GM18526 (cell line): ENCODE measurements around the gene FUT7.

Experiments used
- POLR2A ChIP-seq: IDR thresholded peaks from 3 replicates; pipeline ENCODE4 v1.6.1; 2011; ENCODE audit not compliant: insufficient read length; ENCODE audit errors: extremely low read depth

The FUT7 gene

DNA sequence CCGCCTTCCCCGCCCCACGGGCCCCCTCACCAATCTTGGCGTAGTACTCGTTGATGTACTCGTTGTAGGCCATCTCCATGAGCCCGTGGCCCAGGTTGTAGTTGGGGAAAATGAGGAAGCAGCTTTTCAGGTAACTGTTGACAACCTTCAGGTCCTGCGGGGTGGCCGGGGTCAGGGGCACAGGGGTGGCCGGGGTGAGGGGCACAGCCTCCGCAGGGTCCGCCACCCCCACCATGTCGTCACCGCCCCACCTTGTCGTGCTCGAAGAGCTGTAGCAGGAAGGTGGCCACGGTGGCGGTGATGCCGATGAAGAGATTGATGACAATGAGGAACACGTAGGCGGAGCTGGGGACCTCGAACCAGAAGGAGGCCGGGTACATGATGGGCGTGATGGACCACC lies 20.7 kb downstream of the FUT7 start:
- no peak for TF ChIP-seq POLR2A

DNA sequence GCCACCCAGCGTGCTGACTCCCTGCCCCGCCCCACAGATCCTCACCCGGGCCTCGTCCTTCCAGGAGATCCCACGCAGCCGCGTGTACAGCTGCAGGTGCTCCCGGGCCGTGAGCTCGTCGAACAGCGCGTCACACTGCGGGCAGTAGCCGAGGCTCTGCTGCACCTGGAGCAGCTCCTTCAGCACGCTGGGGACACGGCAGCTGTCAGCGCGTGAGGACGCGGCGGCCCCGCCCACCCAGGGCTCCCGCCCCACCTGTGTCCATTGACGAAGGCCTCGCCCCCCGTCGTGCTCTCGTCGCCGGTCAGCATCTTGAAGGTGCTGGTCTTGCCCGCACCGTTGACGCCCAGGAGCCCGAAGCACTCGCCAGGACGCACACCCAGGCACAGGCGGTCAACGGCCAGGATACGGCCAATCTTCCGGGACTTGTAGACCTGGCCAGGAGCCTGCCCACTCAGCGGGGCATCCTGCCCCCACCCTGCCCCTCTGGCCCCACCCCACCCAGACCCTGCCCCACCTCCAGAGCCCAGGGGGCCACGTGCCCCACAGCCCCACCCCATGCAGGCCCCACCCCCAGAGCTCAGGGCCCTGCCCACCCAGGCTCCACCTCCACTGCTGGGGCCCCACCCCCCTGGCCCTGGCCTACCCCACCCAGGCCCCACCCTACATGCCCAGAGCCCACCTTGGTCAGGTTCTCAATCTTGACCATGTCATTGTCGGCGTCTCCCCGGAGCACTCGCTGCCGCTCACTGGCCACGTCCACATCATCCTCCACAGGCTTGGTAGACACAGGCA lies 21.8 kb downstream of the FUT7 start:
- TF ChIP-seq POLR2A = no peak

GRCh38 chr9:137009217-137009616 lies 22.7 kb downstream of the FUT7 start:
- TF ChIP-seq POLR2A = no peak

- no peak for TF ChIP-seq POLR2A
Observed at GRCh38 chr9:137008312-137008711, 23.6 kb downstream of the FUT7 start.

DNA sequence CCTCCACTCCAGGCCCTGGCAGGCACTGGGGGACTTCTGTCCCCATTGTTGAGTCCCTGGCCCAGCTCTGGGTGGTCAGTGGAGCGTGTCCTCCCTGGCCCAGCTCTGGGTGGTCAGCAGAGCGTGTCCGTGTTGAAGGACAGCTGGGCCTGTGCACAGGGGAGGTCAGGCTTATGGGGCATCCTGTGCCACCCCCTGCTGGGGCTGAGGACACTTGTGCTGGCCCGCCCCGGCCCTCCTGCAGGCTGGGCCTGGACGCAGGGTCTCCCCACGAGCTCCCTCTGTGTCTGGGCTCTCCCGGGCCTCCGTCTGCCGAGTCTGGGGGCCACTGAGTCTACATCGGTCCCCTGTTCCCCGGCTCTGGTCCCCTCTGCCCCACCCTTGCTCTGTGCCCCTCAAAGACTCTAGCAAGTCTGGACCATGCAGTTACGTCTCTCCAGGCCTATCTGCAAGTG lies 24.0 kb downstream of the FUT7 start:
- TF ChIP-seq POLR2A = no peak

GRCh38 chr9:137007108-137007815 lies 24.6 kb downstream of the FUT7 start:
- TF ChIP-seq POLR2A = no peak

- no peak for TF ChIP-seq POLR2A
Observed at GRCh38 chr9:137006116-137007003, 25.5 kb downstream of the FUT7 start.

- no peak for TF ChIP-seq POLR2A
Observed at GRCh38 chr9:137002646-137003041, 29.2 kb downstream of the FUT7 start.

DNA sequence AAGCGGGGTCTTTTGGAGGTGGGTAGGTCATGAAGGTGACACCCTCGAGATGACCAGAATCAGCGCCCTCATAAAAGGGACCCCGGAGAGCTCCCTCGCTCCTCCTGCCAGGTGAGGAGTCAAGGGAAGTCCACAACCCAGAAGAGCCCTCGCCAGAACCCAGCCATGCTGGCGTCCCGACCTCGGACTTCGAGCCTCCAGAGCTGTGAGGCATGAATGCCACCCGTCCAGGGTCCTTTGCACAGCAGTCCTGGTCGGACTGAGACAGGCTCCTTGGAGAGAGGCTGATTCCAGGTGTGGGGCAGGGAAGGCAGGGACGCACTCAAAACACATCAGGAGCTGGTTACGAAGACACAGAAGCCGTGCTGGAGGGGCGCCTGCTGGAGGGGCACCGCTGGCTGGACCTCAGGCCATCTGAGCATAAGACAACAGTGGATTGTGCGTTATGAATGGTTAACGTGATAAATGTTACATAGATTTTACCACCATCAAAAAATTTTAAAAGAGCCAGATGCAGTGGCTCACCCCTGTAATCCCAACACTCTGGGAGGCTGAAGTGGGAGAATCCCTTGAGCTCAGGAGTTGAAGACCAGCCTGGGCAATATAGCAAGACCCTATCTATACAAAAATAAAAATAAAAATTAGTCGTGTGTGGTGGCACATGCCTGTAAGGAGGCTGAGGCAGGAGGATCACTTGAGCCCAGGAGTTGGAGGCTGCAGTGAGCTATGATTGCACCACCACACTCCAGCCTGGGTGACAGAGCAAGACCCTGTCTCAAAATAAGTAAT lies 29.8 kb downstream of the FUT7 start:
- TF ChIP-seq POLR2A = no peak

- no peak for TF ChIP-seq POLR2A
Observed at GRCh38 chr9:137000177-137000930, 31.5 kb downstream of the FUT7 start.

- no peak for TF ChIP-seq POLR2A
Observed at GRCh38 chr9:136997830-136998234, 34.1 kb downstream of the FUT7 start.

- no peak for TF ChIP-seq POLR2A
Observed at GRCh38 chr9:136997371-136997770, 34.5 kb downstream of the FUT7 start.

GRCh38 chr9:136996361-136997292 lies 35.3 kb downstream of the FUT7 start, which contains the start of gene CLIC3:
Gene CLIC3 (minus strand): TSS chr9:136996568. CDS start chr9:136996543, 25 bp downstream.
- no peak for TF ChIP-seq POLR2A
